ENCODE data around the gene KCNH4. TPM values are rescaled to one million over a fixed set of nuclear protein-coding genes. Genes with fewer than 3 reads are reported as not detected.
"Not testable (repeated sequence)": the region's sequence is repeated elsewhere in the genome, so short reads cannot be mapped to it uniquely, and the experiment has no call there.

The KCNH4 gene
- total and polyA plus RNA-seq, 2 of the 13 experiments (the other 11 are each of a cell fraction or from before 2014, with no cell fraction given) = 0.01 to 0.09 TPM

DNA sequence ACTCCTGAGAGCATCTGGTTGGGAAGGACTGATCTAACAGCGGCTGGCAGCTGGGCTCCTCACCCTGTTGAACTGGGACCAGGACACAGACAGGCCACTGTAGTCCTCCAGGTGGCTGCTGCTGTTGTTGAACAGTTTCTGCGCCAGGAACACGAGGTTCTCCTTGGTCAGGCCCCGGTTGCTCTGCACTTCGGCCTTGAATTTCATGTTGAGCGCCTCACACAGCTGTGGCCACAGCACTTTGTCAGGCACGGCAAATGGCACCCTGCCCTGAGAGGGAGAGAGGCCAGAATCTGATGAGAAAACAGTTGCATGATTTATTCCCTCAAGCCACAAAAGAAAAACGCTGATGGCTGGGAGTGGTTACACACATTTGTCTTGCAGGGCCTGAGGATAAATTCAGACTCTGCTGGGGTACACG, 31.0 kb upstream of the KCNH4 start:
- intact Hi-C loops (cut with micrococcal nuclease; ENCODE audit: unreplicated experiment); POLR2A ChIA-PET; H3K4me3 ChIP-seq (replicated peaks in 1 of 3; ENCODE audit: insufficient read depth in 1 of 3, low read depth in 2 of 3, low read length in 3 of 3); ATAC-seq; H3K9me3 ChIP-seq (ENCODE audit: low read length); H3K4me1 ChIP-seq (ENCODE audit: insufficient read depth, low read length); H2AFZ ChIP-seq (ENCODE audit: low read length); H3K9ac ChIP-seq (ENCODE audit: insufficient read depth, low read depth, low read length); H3K4me2 ChIP-seq (ENCODE audit: low read depth, low read length); H3K79me2 ChIP-seq (ENCODE audit: insufficient read depth, low read length); FAIRE-seq; in situ Hi-C loops (cut with HindIII; ENCODE audit: extremely low pct_ligation_motif_present, low pct_unique_long_range_greater_than_20kb); H4K20me1 ChIP-seq (ENCODE audit: insufficient read depth, low read length); H3K27me3 ChIP-seq (ENCODE audit: control insufficient read depth in 1 of 2, insufficient read depth in 2 of 2, low read length in 2 of 2); BruUV-seq (replicated peaks); DNase-seq (ENCODE audit: low spot score); H3K27ac ChIP-seq (ENCODE audit: extremely low read length, insufficient read depth, low read length); CTCF ChIA-PET (ENCODE audit: low intra/inter-chr PET ratio, low total read pairs): not testable (repeated sequence)
- H3K36me3 ChIP-seq (replicated peaks in 1 of 2; ENCODE audit: control insufficient read depth in 1 of 2, insufficient read depth in 2 of 2, low read length in 2 of 2) = peaks cover 15 to 40% of the 10 kb centered on the region in 2 experiments
- 87% methylated on average over 8 of the region's 9 CpGs for WGBS (ENCODE audit: low lambda C conversion rate)

DNA sequence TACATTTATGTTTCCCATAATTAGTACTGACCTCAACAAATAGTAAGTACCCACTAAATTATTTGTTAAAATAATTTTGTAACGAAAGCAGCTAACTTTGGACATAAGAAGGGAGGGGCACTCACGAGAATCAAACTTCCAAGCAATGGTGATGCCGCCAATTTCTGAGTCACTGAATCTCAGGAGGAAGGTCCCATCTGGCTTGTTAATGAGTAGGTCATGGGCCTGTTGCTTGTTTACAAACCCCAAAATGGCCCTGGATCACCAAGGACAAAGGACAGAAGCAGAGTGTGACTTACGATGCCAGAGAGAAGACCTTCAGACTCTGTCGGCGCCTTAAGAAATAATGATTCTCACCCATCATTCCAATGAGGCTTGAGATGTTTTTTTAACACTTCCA, 29.1 kb upstream of the KCNH4 start:
- no peak for ATAC-seq
- Histone ChIP-seq H3K4me2 (ENCODE audit: low read depth, low read length) (no peak overlapping the region), H4K20me1 (ENCODE audit: insufficient read depth, low read length) (no peaks in the 10 kb centered on the region), H3K4me1 (ENCODE audit: insufficient read depth, low read length) (no peaks in the 10 kb centered on the region), H3K9me3 (ENCODE audit: low read length) (no peaks in the 10 kb centered on the region), H3K9ac (ENCODE audit: insufficient read depth, low read depth, low read length) (no peak overlapping the region), H2AFZ (ENCODE audit: low read length) (no peak overlapping the region), H3K27me3 (ENCODE audit: control insufficient read depth in 1 of 2, insufficient read depth in 2 of 2, low read length in 2 of 2) (no peaks in the 10 kb centered on the region), H3K36me3 (replicated peaks in 1 of 2; ENCODE audit: control insufficient read depth in 1 of 2, insufficient read depth in 2 of 2, low read length in 2 of 2) (peaks cover 14 to 39% of the 10 kb centered on the region in 2 experiments), H3K27ac (ENCODE audit: extremely low read length, insufficient read depth, low read length) (no peak overlapping the region), H3K4me3 (replicated peaks in 1 of 3; ENCODE audit: insufficient read depth in 1 of 3, low read depth in 2 of 3, low read length in 3 of 3) (no peak overlapping the region), H3K79me2 (ENCODE audit: insufficient read depth, low read length) (no peaks in the 10 kb centered on the region)
- no peak for FAIRE-seq
- intact Hi-C loops (cut with micrococcal nuclease; ENCODE audit: unreplicated experiment) (no loop called here), in situ Hi-C loops (cut with HindIII; ENCODE audit: extremely low pct_ligation_motif_present, low pct_unique_long_range_greater_than_20kb) (no loop called here)
- CTCF ChIA-PET (ENCODE audit: low intra/inter-chr PET ratio, low total read pairs) = no interaction called here
- POLR2A ChIA-PET = no interaction called here
- TF ChIP-seq FOSL2 (CRISPR knock-in tag; IDR thresholded peaks at IDR 0.05) = no peak
- no peak for TF ChIP-seq SIN3A (IDR thresholded peaks at IDR 0.05; ENCODE audit: borderline replicate concordance, low read depth, low read length)
- no peak for TF ChIP-seq THAP11 (CRISPR knock-in tag; IDR thresholded peaks at IDR 0.05)
- no peak for TF ChIP-seq KAT2B (IDR thresholded peaks at IDR 0.05; ENCODE audit: borderline replicate concordance, low read depth, low read length)
- no peak for TF ChIP-seq ZNF75D (CRISPR knock-in tag; IDR thresholded peaks at IDR 0.05; ENCODE audit: borderline replicate concordance)
- no peak for TF ChIP-seq TP53 (CRISPR knock-in tag; conservative IDR thresholded peaks at IDR 0.05)
- TF ChIP-seq XRCC5 (optimal IDR thresholded peaks at IDR 0.05; ENCODE audit: low read length) = no peak
- TF ChIP-seq, protein P1, sequence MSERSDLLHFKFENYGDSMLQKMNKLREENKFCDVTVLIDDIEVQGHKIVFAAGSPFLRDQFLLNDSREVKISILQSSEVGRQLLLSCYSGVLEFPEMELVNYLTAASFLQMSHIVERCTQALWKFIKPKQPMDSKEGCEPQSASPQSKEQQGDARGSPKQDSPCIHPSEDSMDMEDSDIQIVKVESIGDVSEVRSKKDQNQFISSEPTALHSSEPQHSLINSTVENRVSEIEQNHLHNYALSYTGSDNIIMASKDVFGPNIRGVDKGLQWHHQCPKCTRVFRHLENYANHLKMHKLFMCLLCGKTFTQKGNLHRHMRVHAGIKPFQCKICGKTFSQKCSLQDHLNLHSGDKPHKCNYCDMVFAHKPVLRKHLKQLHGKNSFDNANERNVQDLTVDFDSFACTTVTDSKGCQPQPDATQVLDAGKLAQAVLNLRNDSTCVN (CRISPR knock-in tag; IDR thresholded peaks at IDR 0.05; ENCODE audit: borderline replicate concordance) = no peak
- TF ChIP-seq, protein P2, sequence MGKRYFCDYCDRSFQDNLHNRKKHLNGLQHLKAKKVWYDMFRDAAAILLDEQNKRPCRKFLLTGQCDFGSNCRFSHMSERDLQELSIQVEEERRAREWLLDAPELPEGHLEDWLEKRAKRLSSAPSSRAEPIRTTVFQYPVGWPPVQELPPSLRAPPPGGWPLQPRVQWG (CRISPR knock-in tag; IDR thresholded peaks at IDR 0.05; ENCODE audit: borderline replicate concordance, low read depth) = no peak
- TF ChIP-seq, protein P3, sequence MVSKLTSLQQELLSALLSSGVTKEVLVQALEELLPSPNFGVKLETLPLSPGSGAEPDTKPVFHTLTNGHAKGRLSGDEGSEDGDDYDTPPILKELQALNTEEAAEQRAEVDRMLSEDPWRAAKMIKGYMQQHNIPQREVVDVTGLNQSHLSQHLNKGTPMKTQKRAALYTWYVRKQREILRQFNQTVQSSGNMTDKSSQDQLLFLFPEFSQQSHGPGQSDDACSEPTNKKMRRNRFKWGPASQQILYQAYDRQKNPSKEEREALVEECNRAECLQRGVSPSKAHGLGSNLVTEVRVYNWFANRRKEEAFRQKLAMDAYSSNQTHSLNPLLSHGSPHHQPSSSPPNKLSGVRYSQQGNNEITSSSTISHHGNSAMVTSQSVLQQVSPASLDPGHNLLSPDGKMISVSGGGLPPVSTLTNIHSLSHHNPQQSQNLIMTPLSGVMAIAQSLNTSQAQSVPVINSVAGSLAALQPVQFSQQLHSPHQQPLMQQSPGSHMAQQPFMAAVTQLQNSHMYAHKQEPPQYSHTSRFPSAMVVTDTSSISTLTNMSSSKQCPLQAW (CRISPR knock-in tag; IDR thresholded peaks at IDR 0.05) = no peak
- no peak for TF ChIP-seq XBP1 (CRISPR knock-in tag; IDR thresholded peaks at IDR 0.05)
- TF ChIP-seq TOE1 (CRISPR knock-in tag; IDR thresholded peaks at IDR 0.05) = no peak
- TF ChIP-seq AGO2 (optimal IDR thresholded peaks at IDR 0.05; ENCODE audit: low read depth, low read length) = no peak
- no peak for TF ChIP-seq ZSCAN20 (CRISPR knock-in tag; IDR thresholded peaks at IDR 0.05; ENCODE audit: borderline replicate concordance)
- TF ChIP-seq, protein P4, sequence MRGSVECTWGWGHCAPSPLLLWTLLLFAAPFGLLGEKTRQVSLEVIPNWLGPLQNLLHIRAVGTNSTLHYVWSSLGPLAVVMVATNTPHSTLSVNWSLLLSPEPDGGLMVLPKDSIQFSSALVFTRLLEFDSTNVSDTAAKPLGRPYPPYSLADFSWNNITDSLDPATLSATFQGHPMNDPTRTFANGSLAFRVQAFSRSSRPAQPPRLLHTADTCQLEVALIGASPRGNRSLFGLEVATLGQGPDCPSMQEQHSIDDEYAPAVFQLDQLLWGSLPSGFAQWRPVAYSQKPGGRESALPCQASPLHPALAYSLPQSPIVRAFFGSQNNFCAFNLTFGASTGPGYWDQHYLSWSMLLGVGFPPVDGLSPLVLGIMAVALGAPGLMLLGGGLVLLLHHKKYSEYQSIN (CRISPR knock-in tag; IDR thresholded peaks at IDR 0.05; ENCODE audit: borderline replicate concordance) = no peak
- WGBS (ENCODE audit: low lambda C conversion rate) = 96% methylated on average over 6 of the region's 6 CpGs
- DNase-seq (ENCODE audit: low spot score) = no peak
- BruUV-seq (replicated peaks) = no TSS peak

All from HepG2 (cell line).